HG02885 (cell line): ENCODE measurements around the gene PRCC.

Experiments
- ATAC-seq: cut with Tn5 transposase; IDR thresholded peaks from one replicate; pipeline ENCODE4 v1.9.1; 2021; ENCODE audit warnings: mild to moderate bottlenecking; ENCODE audit not compliant: unreplicated experiment, poor library complexity

The PRCC gene, protein sequence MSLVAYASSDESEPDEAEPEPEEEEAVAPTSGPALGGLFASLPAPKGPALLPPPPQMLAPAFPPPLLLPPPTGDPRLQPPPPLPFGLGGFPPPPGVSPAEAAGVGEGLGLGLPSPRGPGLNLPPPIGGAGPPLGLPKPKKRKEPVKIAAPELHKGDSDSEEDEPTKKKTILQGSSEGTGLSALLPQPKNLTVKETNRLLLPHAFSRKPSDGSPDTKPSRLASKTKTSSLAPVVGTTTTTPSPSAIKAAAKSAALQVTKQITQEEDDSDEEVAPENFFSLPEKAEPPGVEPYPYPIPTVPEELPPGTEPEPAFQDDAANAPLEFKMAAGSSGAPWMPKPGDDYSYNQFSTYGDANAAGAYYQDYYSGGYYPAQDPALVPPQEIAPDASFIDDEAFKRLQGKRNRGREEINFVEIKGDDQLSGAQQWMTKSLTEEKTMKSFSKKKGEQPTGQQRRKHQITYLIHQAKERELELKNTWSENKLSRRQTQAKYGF

DNA sequence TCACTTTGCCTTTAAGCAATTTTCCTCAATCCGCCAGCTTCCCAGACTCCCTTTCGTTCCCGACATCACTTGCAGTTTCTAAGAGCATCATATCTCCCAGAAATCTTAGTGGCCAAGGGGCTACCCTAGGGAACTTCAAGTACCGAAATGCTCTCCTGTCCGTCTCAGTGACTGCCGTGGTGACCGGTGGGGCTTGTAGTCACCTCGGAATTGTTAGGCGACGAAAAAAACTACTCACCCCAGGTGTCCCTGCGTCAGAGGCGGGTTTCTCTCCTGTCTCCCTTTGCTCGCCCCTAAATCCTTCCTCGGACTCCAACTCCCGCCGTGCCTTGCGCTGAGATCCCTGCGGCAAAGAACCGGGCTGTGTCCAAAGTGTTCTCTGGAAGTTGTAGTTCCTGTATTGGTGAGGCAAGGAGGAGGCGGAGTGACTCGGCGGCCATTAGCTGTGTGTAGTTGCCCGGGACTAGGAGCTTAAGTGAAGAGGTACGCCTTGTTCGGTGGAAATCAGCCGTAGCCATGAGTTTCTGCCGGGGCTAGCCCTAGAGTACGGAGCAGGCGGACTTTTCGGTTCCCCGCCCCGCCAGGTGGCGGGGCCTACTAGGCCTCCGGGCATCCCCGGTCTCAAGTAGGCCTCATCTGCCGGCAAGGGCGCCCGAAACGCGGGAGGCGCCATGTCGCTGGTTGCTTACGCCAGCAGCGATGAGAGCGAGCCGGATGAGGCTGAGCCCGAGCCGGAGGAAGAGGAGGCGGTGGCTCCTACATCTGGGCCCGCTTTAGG is at the start of gene PRCC:
PRCC (plus strand) TSS at position 435 of the 778 bp plus-strand sequence; CDS start at position 672, 237 bp downstream.
- ATAC-seq: peak; percentile 92

DNA sequence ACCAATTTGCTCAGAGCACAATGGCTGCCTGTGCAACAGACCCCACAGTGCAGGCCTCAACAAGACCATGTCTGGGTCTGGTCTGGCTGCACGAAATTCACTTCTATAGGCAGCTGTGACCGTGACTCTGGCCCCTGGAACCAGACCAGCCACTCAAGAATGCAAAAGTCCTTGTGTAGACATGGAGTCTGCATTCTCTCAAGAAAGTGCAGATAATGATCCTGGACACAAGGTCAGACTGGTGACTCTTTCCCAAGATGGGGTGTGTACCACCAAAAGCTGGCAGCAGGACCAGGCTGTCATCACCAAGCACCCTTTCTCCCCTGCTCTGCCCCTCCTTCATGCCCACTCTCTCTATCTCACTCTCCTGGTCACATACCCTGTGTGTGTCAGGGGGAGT is 46.2 kb upstream of the PRCC start:
- ATAC-seq: no peak

DNA sequence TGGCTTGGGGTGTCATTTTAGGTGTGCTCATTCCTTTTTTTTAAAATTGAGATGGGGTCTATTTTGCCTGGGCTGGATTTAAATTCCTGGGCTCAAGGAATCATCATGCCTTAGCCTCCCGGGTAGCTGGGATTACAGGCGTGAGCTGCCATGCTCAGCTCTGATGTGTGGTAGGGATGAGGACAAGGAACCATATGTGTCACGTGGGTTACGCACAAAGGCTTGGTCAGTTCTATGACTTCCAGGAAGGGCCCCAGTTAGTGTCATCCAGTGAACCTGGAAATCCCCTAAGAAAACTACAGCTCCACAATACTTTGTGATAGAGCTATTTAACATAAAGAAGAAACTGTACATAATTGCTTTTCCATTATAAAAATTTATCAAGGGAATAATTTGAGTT is 45.8 kb upstream of the PRCC start:
- ATAC-seq: no peak

DNA sequence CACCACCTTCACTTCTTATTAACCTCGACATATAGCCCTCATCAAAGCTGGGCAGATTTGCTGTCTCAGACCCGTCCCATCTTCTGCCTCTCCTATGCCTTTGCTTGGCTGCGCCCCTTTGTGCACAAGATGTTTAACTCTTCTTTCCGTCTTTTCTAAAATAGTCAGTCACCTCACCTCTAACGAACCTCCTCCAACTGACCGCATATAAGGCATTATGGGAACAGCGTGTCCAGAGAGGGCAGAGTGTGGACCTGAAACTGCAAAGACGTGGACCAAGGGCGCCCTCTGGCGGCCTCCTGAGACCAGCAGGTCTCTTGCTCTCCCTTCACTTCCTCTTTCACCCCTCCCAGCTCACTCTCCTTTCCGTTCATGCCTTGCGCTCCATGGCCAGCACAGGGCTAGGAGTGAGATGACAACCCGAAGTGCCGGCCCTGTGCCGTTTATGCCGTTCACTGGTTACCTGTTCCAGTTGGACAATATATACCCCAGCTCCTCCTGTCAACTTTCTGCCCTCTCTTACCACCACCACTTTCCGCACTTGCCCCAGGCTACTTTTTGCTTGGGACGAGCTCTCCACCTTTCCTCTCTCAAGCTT is 41.6 kb upstream of the PRCC start:
- peak; percentile 32 for ATAC-seq

DNA sequence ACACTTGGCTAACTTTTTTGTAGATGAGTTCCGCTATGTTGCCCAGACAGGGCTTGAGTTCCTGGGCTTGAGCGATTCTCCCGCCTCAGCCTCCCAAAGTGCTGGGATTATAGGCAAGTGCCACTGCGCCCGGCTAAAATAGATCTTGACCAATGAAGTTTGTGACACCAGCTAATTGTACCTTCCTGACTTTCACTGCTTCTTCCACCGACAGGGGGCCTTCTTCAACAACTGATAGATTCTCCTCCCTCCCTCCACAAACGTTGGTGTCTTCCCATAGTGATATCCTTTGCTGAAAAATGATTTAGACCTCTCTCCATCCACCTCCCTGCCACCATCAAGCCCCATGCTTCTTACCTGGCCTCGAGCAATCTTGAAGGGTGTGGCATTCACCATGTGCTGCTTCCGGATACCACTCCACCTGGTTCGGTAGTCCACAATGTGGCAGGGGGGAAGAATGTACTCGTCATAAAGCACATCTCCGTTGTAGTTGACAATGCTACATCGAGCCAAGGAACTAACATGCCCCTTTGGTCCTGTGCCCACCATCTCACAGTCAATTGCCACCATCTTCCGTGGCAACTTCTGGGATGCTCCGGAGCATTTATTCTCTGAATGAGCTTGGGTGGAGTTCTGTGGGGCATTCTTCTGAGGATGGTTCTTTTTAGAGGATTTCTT is 40.6 kb upstream of the PRCC start:
- ATAC-seq: no peak

DNA sequence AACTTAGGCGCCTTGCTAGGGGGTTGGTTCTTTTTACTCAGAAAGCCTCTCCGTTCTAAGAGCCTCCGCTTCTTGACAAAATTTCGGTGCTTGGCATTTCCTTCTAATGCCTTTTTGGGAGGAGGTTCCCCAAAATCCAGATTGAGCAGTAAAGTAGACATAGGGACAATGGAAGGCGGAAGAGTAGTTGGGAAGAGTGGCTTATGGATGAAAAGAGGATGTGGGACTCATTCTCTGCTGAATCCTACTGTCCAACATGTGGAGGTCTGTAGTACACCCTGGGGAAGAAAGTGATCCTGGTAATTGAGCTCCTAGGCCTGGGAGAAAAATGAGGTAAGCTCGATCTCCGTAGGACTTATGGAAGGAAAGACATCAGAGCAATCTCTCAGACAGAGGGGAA is 39.8 kb upstream of the PRCC start:
- ATAC-seq: no peak

DNA sequence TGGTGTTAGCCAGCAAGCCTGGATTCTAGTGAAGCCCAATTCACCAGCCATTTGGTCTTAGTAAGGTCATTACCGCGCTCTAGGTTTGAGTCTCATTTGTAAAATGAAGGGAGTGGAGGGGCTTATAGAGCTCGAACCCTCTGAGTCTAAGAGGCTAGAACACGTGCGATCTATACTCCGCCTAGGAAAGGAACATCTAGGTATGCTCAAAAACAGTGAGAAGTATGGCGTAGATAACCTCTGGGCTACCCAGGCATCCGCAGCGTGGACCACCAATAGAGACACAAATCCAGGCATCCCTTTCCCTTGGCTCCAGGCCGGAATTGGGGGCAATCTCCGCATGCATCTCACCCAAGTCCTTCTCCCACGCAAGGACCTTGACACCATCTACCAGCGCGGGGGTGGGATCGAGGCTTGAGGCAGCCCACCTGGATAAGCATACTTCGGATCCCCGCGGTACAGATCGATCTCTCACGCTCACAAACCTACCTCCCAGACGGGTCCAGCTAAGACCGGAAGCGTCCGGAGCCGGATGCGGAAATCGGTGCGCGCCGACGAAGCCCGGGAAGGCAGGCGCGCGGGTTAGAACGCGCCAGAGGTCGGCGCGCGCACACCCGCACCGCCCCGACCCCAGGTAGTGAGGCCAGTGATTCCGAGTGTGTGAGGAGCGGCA is 39.3 kb upstream of the PRCC start, which contains the start of gene METTL25B:
METTL25B (plus strand) TSS at position 544 of the 673 bp plus-strand sequence. CDS start 636 bp downstream, outside the sequence.
- peak; percentile 64 for ATAC-seq

DNA sequence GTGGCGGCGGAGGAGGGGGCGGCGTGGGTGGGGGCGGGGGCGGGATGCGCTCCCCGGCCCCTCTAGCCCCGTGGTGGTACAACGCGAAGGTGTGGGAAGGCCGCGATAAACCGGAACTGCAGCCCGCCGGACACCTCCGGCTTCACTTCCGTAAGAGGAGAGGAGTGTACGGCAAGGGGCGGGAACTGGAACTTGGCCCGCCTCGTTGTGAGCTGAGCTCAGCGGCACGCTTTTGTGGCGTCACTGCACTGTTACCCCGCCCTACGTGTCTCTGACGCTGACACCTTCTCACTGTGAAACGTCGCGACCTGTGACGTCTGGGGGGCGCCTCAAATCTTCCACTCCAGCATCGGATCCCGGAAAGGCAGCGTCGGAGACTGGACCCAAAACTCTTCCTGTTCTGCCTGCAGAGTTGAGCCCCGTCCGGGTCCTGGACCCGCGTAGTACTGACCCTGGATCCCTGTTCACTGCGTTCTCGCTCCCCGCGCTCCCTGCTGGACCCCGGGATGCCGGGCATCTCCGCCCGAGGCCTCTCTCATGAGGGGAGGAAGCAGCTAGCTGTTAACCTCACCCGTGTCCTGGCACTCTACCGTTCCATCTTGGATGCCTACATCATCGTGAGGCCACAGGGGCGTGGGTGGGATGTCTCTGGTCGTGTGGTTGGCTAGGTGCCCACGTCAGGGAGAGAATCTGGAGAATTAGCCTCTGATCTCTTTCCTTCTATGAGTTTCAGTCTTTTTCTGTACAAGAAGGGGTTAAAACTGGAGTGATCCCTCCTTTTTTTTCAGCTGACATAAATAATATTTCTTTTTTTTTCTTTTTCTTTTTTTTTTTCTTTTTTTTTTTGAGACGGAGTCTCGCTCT is 38.5 kb upstream of the PRCC start, which contains the start of gene ISG20L2:
ISG20L2 (minus strand) TSS at position 168 of the 864 bp plus-strand sequence. CDS start 1,114 bp downstream, outside the sequence.
- ATAC-seq: peak; percentile 89

DNA sequence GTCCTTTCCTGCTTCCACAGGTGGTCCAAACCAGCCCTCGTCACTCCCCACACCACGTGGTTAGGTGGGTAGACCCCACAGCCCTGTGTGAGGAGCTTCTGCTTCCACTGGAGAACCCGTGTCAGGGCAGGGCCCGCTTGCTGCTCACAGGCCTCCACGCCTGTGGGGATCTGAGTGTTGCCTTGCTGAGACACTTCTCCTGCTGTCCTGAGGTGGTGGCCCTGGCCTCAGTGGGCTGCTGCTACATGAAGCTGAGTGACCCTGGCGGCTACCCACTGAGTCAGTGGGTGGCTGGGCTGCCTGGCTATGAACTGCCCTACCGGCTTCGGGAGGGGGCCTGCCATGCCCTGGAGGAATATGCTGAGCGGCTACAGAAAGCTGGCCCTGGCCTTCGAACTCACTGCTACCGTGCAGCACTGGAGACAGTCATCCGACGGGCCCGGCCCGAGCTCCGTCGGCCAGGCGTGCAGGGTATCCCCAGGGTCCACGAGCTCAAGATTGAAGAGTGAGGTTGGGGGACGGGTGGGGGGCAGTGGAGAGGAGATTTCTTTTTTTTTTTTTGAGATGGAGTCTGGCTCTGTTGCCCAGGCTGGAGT is 33.2 kb upstream of the PRCC start:
- no peak for ATAC-seq

DNA sequence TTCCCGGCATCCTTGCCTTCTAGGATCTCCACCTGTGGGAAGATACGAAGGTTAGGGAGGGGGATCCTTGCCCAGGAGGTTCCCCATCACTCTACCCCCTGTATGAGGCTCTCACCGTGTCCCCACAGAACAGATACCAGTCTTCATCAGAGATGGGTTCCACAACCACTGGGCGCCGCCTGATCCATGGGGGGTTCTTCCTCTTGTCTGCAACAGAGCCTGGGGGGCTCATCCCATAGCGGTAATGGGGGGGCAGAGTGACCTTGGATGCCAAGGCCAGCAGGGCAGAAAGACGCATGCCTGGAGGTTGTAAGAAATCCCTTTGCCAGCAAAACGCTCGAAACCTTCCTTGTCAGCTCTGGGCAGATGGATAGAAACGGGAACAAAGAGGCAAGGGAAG is 28.9 kb upstream of the PRCC start:
- no peak for ATAC-seq

DNA sequence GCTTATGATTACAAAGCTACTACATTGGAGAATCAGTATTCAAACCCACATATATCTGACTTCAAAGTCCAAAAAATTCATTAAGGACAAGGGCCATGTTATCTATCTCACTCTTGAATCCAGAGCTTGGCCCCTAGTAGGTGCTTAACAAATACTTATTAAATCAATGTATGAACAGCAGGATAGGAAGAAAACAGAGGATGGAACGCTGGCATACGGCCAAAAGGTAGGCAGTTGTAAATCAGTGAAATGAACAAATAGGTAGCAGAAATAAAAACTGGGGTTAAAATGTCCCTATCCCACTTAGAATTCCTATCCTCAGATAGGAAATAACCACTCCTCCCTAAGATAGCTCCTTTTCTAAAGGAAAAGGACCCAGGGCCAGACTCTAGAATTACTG is 28.4 kb upstream of the PRCC start:
- ATAC-seq: no peak

DNA sequence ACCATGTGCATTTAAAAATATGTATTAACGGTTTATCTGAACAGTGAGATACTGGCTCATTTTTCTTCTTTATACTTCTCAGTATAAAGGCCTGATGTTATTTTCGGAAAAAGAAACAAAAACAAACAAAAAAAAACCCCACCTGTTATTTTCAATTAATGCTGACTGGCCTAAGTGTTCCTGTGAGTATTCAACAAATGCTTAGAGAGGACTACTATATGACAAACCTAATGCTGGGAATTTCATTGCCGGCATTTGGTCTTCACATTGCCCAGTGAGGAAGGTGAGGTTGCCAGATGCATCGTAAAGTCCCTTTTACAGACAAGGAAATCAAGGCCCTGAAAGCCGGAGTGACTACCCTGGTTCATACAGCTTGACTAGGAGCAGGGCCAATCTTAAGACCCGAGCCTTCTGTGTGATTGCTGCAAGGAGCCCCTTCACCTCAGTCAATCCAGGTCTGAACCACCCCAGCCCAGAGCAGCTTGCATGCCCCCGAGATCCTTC is 27.0 kb upstream of the PRCC start:
- no peak for ATAC-seq

DNA sequence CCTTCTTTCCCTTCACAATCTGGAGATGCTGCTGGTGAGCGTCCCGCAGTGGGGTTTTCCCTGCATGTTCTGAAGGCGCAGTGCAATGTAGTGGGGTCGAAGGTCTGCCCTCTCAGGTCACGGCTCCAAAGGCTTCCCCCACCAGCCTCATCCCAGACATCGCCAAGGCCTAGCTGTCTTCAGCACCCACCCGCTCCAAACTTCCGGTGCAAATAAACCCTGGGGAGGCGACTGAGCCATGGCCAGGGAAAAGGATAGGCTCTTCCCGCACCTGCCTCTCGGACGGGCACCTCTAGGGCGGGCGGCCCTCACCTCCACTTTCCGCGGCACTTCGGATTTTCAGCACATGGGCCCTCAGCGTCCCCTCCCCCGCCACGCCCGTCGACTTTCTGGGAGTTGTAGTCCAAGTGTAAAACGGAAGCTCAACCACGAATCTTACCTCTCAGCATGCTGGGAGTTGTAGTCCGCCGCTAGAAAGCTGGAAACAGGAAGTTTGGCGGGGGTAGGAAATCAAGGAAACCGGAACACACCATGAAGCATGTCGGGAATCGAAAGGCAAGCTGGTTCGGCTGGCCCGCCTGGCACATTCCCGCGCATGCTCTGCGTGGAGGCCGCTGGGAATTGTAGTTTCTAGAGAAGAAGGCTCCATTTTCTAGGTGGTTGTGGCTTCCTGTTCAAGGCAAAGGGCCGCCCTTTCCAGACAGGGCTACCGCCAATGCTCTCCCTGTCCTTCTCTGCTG is 26.4 kb upstream of the PRCC start, which contains the start of gene MRPL24:
MRPL24 (minus strand) TSS at position 348 of the 740 bp plus-strand sequence. CDS start 2,384 bp downstream, outside the sequence.
- ATAC-seq: peak; percentile 86

DNA sequence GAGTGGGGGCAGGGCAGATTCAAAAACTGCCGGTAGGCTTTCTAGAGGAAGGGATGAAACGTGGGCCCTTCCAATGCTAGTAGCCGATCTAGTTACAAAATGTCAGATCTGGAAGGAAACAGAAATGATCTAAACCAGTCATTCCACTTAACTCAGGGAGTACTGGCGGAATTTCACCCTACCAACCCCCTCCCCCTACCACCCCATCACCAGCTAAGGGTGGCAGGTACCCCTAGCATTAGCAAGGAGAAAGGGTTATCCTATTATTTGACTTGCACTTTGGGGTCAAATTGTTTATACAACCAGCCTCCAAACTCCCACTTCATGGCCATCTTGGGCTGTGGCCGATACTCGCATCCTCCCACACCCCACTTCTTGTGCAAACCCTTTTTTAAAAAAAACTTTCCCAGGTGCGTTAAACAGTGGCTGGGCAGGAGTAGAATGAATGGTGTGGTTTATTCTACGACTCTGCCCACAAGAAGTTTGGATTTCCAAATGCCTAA is 25.8 kb upstream of the PRCC start:
- no peak for ATAC-seq

DNA sequence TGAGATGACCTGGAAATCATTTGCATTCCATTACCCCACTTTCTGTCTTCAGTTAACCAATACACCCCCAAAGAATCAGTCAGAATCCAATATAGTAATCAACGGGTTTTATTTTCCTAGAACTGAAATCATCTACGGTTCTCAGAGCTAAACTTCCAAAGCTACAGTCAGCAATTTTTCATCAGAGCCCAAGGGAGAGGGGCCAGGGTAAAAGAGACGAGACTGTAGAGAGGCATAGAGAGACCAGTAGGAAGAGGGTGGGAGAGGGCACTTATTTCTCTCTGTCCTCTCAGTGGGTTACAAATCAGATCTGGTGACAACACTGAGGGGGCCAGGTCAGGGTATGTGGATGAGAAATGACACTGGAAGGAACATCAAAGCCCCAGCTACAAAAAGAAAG is 25.3 kb upstream of the PRCC start:
- ATAC-seq: no peak

DNA sequence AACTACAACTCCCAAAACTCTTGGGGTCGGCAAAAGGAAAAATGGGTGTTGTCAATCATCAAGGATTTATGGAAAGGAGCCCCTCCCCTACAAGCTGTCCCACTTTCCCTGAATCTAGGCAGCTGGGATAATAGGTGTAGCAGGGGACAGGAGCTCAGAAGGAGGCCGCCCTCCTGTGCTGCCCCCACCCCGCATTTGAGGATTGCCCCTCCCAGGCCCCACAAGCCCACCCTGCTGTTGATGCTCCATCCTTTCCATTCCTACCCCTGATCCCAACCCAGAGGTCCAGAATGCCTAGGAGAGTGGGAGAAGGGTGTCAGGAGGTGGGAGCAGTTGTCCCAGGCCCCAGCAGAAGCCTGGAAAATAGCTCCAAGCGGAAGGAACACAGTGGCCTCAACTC is 24.5 kb upstream of the PRCC start:
- no peak for ATAC-seq
